Small intestine (tissue), 7 donors: Measurements from ENCODE around the gene SPEF1. TPM values are rescaled to one million over a fixed set of nuclear protein-coding genes. Genes with fewer than 3 reads are reported as not detected.

ENCODE experiments used
- DNase-seq, 2 donors: peaks; one replicate each; pipeline versions ENCODE4 v3.0.0 to v3.0.0-alpha.2; 2013
- FAIRE-seq: peaks from 2 replicates; lab custom pipeline; 2012; peaks lifted over from hg19 to GRCh38; lab: Jason Lieb, UNC
- H3K27ac ChIP-seq, 3 donors: one replicate each; pipeline ENCODE4 v1.5.1; 2013; ENCODE audit warnings: low read length in 2 of 3, mild to moderate bottlenecking in 2 of 3, control low read depth in 1 of 3, inconsistent platforms in 1 of 3, low read depth in 1 of 3, moderate library complexity in 1 of 3
- H3K27me3 ChIP-seq, 3 donors: one replicate each; pipeline ENCODE4 v1.6.1; 2013; ENCODE audit warnings: low read length in 3 of 3, inconsistent platforms in 1 of 3; ENCODE audit not compliant: control insufficient read depth in 3 of 3, insufficient read depth in 3 of 3
- H3K36me3 ChIP-seq, 3 donors: one replicate each; pipeline ENCODE4 v1.6.1; 2013; ENCODE audit warnings: low read length in 3 of 3, inconsistent platforms in 1 of 3, low read depth in 1 of 3, mild to moderate bottlenecking in 1 of 3, moderate library complexity in 1 of 3; ENCODE audit not compliant: control insufficient read depth in 3 of 3, insufficient read depth in 2 of 3
- H3K4me1 ChIP-seq, 3 donors: one replicate each; pipeline ENCODE4 v1.6.1; 2013; ENCODE audit warnings: low read length in 2 of 3, inconsistent platforms in 1 of 3, low read depth in 1 of 3, mild to moderate bottlenecking in 1 of 3, moderate library complexity in 1 of 3; ENCODE audit not compliant: control insufficient read depth in 3 of 3, insufficient read depth in 2 of 3
- H3K4me3 ChIP-seq, 3 donors: one replicate each; pipeline ENCODE4 v1.5.1; 2013; ENCODE audit warnings: low read length in 3 of 3, control low read depth in 1 of 3, inconsistent platforms in 1 of 3, low read depth in 1 of 3, mild to moderate bottlenecking in 1 of 3, moderate library complexity in 1 of 3
- H3K9me3 ChIP-seq, 2 donors: one replicate each; pipeline ENCODE4 v1.6.1; 2013; ENCODE audit warnings: low read depth in 1 of 2, low read length in 1 of 2; ENCODE audit not compliant: control insufficient read depth in 2 of 2, insufficient read depth in 1 of 2
- WGBS, 3 donors: extraction: QIAGEN DNeasy Blood & Tissue Kit; methylation state at CpG; one replicate each; pipeline ENCODE4 v1.1.7; 2013; 5-methylcytosine and 5-hydroxymethylcytosine counted together
- polyA plus RNA-seq, 4 donors: library from polyadenylated mRNA; stranded (reverse) in 3 of 4; unstranded in 1 of 4; fragments of 200-250 nt in 3 of 4; fragments of 120-200 nt in 1 of 4; gene quantifications; one replicate each; pipeline versions ENCODE4 v1.2.1 to v1.2.3, GENCODE V29; 2013
- donor health status: healthy with polysubstance abuse.
- donor health status: control.
- donor health status: control.
- donor health status: Bipolar disorder and iron deficiency.
- donor health status: healthy.

The SPEF1 gene
- polyA plus RNA-seq, 4 donors = 0.03 to 0.06 TPM; not detected in 2

DNA sequence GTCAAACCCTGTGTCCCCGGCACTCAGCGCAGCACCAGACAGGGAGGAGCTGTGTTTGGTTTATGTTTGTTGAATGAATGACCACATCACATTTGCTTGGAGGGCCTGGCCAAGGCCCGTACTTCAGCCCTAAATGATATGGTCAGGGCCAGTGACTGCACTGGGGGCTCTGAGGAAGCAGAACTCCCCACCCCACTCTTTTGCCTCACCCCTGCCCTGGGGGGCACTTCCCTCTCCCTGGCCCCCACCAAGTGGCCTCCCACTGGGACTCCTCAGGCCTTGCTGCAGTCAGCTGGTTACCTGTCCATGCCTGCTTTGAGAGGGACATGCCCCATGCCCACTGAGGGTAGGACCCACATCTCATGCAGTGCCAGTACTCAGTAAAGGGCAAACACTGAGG, 16.6 kb downstream of the SPEF1 start:
- H3K4me3 ChIP-seq = no peak overlapping the region

DNA sequence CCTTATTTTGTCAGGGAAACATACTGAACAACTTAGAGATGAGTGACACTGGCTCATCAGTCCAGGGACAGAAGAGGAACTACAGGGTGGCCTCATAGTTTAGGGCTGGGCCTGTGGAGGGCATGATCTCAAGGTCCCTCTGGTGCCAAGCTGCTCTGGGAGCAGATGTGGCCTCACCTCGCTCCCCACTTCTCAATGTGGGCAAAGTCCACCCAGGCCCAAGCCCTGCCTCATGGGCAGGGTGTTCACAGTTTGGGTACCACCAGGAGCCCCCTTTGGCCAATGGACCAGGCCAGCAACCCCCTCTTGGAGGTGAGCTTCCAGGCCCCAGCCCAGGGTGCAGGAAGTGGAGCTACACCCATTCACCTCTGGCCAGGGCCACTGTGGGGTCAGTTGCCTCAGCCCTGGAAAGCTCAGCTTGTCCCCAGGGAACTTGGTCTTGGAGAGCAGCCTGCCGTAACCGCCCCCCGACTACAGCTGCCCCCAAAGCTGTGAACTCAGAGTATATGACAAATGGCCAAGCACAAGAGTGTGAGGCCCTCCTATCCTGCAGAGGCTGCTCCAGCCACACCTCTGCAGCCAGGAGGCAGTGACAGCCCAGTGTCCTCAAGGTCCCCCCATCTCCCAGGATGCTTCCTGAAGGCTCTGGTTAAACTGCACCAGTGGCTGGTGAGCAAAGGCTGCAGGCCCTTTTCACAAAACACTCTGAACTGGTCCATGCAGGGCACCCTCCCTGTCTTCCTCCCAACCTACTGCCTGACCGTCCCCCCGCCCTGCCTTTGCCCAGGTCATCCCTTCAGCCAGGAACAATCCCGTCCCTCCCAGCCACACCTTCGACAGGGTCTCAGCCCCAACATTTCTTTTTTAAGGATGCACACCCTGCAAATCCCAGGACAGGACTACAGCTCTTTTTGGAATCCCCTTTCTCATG, 17.3 kb downstream of the SPEF1 start:
- Histone ChIP-seq H3K27ac (no peak overlapping the region), H3K9me3 (no peaks in the 10 kb centered on the region), H3K36me3 (peaks cover 0 to 31% (median 0%) of the 10 kb centered on the region in 3 donors), H3K4me1 (peaks cover 0 to 31% (median 1%) of the 10 kb centered on the region in 3 donors), H3K27me3 (no peaks in the 10 kb centered on the region), H3K4me3 (no peak overlapping the region)
- 79 to 87% (median 83%) methylated on average over 8 of the region's 8 CpGs for WGBS, 3 donors
- DNase-seq (peak in 1 of 2 donors; percentile 44), FAIRE-seq (no peak)

More for the DNA sequence above, 16.6 kb downstream of the SPEF1 start:
- H3K27ac ChIP-seq = no peak overlapping the region
- H3K9me3 ChIP-seq = no peaks in the 10 kb centered on the region
- 82 to 97% (median 89%) methylated on average over 3 of the region's 3 CpGs for WGBS, 3 donors
- FAIRE-seq (no peak), DNase-seq (no peak)
- H3K27me3 ChIP-seq = no peaks in the 10 kb centered on the region
- H3K36me3 ChIP-seq = peaks cover 0 to 24% (median 0%) of the 10 kb centered on the region in 3 donors
- H3K4me1 ChIP-seq = peaks cover 0 to 31% (median 1%) of the 10 kb centered on the region in 3 donors

DNA sequence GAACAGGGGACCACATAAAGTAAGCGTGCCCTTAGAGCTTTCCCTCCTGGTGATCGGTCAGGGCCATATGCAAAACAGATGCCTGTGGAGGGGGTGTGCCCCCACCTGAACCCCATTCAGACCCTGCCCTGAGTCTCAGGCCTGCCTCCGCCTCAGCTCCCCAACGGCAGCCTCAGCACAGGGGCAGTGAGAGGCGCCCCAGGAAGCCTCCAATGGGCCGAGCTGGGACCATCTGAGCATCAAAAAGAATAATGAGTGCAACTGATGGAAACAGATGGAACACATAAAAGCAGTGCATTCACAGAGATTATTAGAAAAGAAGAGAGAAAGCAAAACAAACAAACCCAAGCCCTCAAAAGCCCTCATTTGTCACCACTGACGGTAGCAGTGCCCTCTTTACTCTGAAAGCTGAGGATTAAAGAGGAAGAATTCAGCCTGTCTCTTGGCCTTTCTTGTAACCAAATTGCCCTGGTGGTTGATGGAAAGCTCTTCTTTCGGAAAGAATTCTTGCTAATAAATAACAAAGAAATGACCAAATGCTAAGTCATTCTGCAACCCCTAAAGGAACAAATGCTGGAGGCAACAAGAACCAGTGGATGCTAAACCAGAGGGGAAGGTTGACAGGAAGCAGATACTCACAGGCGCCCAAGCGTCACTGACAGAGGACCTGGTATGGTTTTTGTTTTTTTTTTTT, 20.4 kb downstream of the SPEF1 start:
- no peak overlapping the region for H3K4me3 ChIP-seq
- H3K4me1 ChIP-seq = peaks cover 0 to 14% (median 0%) of the 10 kb centered on the region in 3 donors
- no peaks in the 10 kb centered on the region for H3K9me3 ChIP-seq
- peaks cover 0 to 51% (median 0%) of the 10 kb centered on the region in 3 donors for H3K36me3 ChIP-seq
- FAIRE-seq (no peak), DNase-seq (no peak)
- no peaks in the 10 kb centered on the region for H3K27me3 ChIP-seq
- no peak overlapping the region for H3K27ac ChIP-seq
- 73 to 88% (median 84%) methylated on average over 10 of the region's 10 CpGs for WGBS, 3 donors

DNA sequence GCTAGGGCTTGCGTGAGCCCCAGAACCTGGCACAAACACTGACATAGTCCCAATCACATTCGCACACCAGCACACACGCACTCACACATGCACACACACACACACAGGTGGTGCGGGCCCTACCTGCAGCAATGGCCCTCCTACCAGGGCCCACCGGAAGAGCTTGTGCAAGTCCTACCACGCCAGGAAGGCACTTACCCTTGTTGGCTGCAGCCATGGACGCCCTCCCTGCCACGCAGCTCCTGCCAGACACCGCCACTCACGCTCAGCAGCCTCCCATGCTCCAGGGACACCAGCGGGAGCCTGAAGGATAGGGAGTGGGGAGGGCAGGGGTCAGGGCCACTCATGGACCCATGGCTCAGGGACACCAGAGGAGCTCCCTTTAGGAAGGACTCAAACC, 21.4 kb downstream of the SPEF1 start:
- WGBS, 3 donors = 94 to 96% (median 94%) methylated on average over 11 of the region's 11 CpGs
- H3K9me3 ChIP-seq = no peaks in the 10 kb centered on the region
- DNase-seq (no peak), FAIRE-seq (no peak)
- H3K36me3 ChIP-seq = peaks cover 0 to 52% (median 0%) of the 10 kb centered on the region in 3 donors
- H3K27me3 ChIP-seq = no peaks in the 10 kb centered on the region
- H3K27ac ChIP-seq = no peak overlapping the region
- H3K4me1 ChIP-seq = peaks cover 0 to 7% (median 0%) of the 10 kb centered on the region in 3 donors
- H3K4me3 ChIP-seq = no peak overlapping the region

DNA sequence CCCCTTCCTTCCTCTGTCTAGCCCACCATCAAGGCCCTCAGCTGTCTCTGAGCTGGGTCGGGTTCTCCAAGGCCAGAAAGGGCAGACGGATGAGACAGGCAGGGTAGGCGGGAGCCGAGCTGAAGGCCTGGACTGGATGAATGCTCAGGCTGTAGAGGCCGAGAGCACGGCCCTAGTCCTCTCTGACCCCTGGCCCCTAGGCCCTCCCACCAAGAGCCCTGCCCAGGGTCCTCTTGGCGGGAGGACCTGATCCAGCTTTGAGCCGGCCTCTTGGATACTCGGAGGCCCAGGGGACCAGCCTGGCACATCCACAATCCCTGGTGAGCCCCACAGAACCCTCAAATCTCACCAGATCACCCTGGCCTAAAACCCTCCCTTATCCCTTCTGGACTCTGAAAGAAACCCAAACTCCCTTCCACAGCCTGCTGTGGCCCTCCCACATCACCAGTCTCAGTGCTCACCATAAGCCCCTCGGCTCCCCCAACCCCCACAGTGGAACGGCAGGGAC, 21.9 kb downstream of the SPEF1 start:
- DNase-seq = no peak
- Histone ChIP-seq H3K27ac (no peak overlapping the region), H3K4me3 (no peak overlapping the region), H3K36me3 (peaks cover 0 to 57% (median 0%) of the 10 kb centered on the region in 3 donors), H3K4me1 (peaks cover 0 to 7% (median 0%) of the 10 kb centered on the region in 3 donors), H3K27me3 (no peaks in the 10 kb centered on the region), H3K9me3 (no peaks in the 10 kb centered on the region)
- 82 to 92% (median 85%) methylated on average over 10 to 11 of the region's 11 CpGs for WGBS, 3 donors
- FAIRE-seq = no peak

DNA sequence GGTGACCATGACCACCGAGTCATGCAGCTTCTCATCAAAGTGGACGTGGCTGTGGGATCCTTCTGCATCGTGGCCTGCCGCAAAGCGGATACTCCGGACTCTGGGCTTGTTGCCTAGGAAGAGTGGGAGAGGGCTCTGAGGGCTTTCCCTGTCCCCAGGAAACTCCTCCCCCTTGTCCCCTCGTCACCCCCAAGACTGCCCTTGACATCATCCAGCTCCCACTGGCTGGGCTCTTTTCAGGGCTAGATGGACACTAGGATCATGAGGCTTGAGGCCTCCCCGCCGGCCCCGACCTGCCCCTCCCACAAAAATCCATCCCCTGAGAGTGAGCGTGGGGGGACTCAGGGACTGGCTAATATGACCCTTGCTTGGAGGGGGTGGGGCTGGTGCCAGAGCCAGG, 22.7 kb downstream of the SPEF1 start:
- no peak for DNase-seq
- Histone ChIP-seq H3K4me3 (no peak overlapping the region), H3K9me3 (no peaks in the 10 kb centered on the region), H3K36me3 (peaks cover 0 to 59% (median 0%) of the 10 kb centered on the region in 3 donors), H3K27ac (no peak overlapping the region), H3K4me1 (peaks cover 0 to 1% (median 0%) of the 10 kb centered on the region in 3 donors), H3K27me3 (no peaks in the 10 kb centered on the region)
- 86 to 95% (median 91%) methylated on average over 11 of the region's 11 CpGs for WGBS, 3 donors
- no peak for FAIRE-seq

DNA sequence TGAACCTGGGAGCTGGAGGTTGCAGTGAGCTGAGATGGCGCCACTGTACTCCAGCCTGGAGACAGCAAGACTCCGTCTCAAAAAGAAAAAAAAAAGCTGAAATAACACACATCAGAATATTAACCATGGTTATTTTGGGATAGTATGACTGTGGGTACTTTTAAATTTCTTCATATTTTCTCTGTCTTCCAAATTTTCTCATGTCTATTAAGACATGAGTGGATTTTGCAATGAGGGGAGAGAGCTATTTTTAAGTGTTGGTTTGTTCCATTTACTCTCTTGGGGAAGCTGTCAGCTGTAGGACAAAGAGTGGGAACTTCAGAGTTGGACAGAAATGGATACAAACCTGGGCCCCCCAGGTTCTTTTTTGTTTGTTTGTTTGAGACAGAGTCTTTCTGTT, 24.0 kb downstream of the SPEF1 start:
- DNase-seq (no peak), FAIRE-seq (no peak)
- H3K27ac ChIP-seq = no peak overlapping the region
- H3K9me3 ChIP-seq = no peaks in the 10 kb centered on the region
- no peak overlapping the region for H3K4me3 ChIP-seq
- H3K4me1 ChIP-seq = peaks cover 0 to 5% (median 0%) of the 10 kb centered on the region in 3 donors
- peaks cover 0 to 60% (median 0%) of the 10 kb centered on the region in 3 donors for H3K36me3 ChIP-seq
- H3K27me3 ChIP-seq = no peaks in the 10 kb centered on the region
- 92 to 97% (median 95%) methylated on average over 2 of the region's 2 CpGs for WGBS, 3 donors

DNA sequence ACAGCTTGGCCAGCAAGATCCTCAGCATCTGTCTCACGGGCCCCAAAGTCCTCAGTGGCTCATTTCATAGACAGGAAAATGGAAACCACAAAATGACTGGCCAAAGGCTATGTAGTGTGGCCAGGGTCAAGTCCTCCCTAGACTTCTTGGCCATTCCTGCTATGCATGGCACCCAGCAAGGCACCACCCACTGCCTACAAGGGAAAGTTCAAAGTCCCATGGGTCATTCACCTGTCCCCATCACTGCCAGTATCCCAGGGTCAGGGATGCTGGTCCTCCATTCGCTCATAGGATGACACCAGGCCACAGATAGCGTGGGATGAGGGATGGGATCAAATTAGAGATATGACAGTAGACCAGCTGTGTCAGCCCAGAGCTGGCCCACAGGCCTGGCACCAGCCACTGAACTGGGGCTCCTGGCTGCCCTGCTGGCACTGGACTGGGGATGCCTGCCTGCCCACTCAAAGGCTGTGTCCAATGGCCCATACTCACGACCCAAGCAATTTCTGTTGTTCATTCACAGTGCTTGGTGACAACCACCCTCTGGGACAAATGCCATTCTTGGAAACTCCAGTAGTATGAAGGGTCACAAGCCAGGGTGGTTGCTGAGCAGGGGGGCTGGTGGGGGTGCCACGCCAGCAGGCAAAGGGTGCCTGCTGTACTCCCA, 25.3 kb downstream of the SPEF1 start:
- peaks cover 0 to 57% (median 0%) of the 10 kb centered on the region in 3 donors for H3K36me3 ChIP-seq
- H3K27me3 ChIP-seq = peaks cover 0 to 5% (median 0%) of the 10 kb centered on the region in 3 donors
- no peak for FAIRE-seq
- DNase-seq = no peak
- no peaks in the 10 kb centered on the region for H3K9me3 ChIP-seq
- H3K4me3 ChIP-seq = no peak overlapping the region
- WGBS, 3 donors = 72 to 98% (median 93%) methylated on average over 4 to 5 of the region's 5 CpGs
- peaks cover 0 to 5% (median 3%) of the 10 kb centered on the region in 3 donors for H3K4me1 ChIP-seq
- no peak overlapping the region for H3K27ac ChIP-seq
